H9 (cell line): ENCODE results near the gene THAP4. TPM values are rescaled to one million over a fixed set of nuclear protein-coding genes. Genes with fewer than 3 reads are reported as not detected.

ENCODE experiments used
- DNase-seq: peaks from one replicate; pipeline ENCODE4 v3.0.0-alpha.2; 2017
- H2AFZ ChIP-seq: one replicate; pipeline ENCODE4 v1.6.1; 2013; ENCODE audit warnings: mild to moderate bottlenecking, low read length, control low read depth, moderate library complexity
- H2AK5ac ChIP-seq: 2 replicates; pipeline ENCODE4 v1.6.1; 2013; ENCODE audit warnings: low read length, control low read depth, mixed read lengths; ENCODE audit not compliant: insufficient read length
- H2BK120ac ChIP-seq: one replicate; pipeline ENCODE4 v1.6.1; 2013; ENCODE audit warnings: low read depth, mild to moderate bottlenecking, low read length, control low read depth, inconsistent platforms; ENCODE audit not compliant: poor library complexity, severe bottlenecking
- H2BK12ac ChIP-seq: 2 replicates; pipeline ENCODE4 v1.6.1; 2013; ENCODE audit warnings: low read length, control low read depth, mixed read lengths, low read depth; ENCODE audit not compliant: insufficient read length
- H2BK15ac ChIP-seq: 2 replicates; pipeline ENCODE4 v1.6.1; 2013; ENCODE audit warnings: low read depth, low read length, control low read depth
- H2BK20ac ChIP-seq: one replicate; pipeline ENCODE4 v1.6.1; 2013; ENCODE audit warnings: low read depth, mild to moderate bottlenecking, low read length, control low read depth, inconsistent platforms; ENCODE audit not compliant: poor library complexity, severe bottlenecking
- H2BK5ac ChIP-seq: 2 replicates; pipeline ENCODE4 v1.6.1; 2013; ENCODE audit warnings: low read length, control low read depth, mixed read lengths; ENCODE audit not compliant: insufficient read length
- H3K14ac ChIP-seq: 2 replicates; pipeline ENCODE4 v1.6.1; 2013; ENCODE audit warnings: low read length, control low read depth; ENCODE audit not compliant: insufficient read depth
- H3K18ac ChIP-seq: 2 replicates; pipeline ENCODE4 v1.6.1; 2013; ENCODE audit warnings: low read depth, mild to moderate bottlenecking, mixed read lengths, low read length, control low read depth; ENCODE audit not compliant: insufficient read length
- H3K23ac ChIP-seq: 2 replicates; pipeline ENCODE4 v1.6.1; 2013; ENCODE audit warnings: low read length, control low read depth, mixed read lengths, low read depth; ENCODE audit not compliant: insufficient read length
- H3K23me2 ChIP-seq: 2 replicates; pipeline ENCODE4 v1.6.1; 2013; ENCODE audit warnings: low read depth, mild to moderate bottlenecking, mixed read lengths, low read length, control low read depth; ENCODE audit not compliant: insufficient read length, poor library complexity, severe bottlenecking
- H3K27ac ChIP-seq: 2 replicates; pipeline ENCODE4 v1.5.1; 2013; ENCODE audit warnings: low read length, control low read depth, mixed read lengths, low read depth; ENCODE audit not compliant: insufficient read length
- H3K27me3 ChIP-seq: 2 replicates; pipeline ENCODE4 v1.6.1; 2013; ENCODE audit warnings: low read length, control low read depth, inconsistent platforms; ENCODE audit not compliant: insufficient read depth
- H3K4ac ChIP-seq: 2 replicates; pipeline ENCODE4 v1.6.1; 2013; ENCODE audit warnings: low read depth, mild to moderate bottlenecking, control low read depth, inconsistent platforms, low read length, moderate library complexity
- H3K4me1 ChIP-seq: 2 replicates; pipeline ENCODE4 v1.6.1; 2013; ENCODE audit warnings: low read length, control low read depth, inconsistent platforms; ENCODE audit not compliant: insufficient read depth
- H3K4me2 ChIP-seq: 2 replicates; pipeline ENCODE4 v1.6.1; 2013; ENCODE audit warnings: low read length, control low read depth, mixed read lengths; ENCODE audit not compliant: insufficient read length, insufficient read depth
- H3K56ac ChIP-seq: 2 replicates; pipeline ENCODE4 v1.6.1; 2013; ENCODE audit warnings: low read depth, mild to moderate bottlenecking, mixed read lengths, low read length, control low read depth; ENCODE audit not compliant: insufficient read length
- H3K79me1 ChIP-seq: 2 replicates; pipeline ENCODE4 v1.6.1; 2013; ENCODE audit warnings: low read depth, mild to moderate bottlenecking, moderate library complexity, low read length, control low read depth, inconsistent platforms; ENCODE audit not compliant: insufficient read depth, poor library complexity, severe bottlenecking
- H3K79me2 ChIP-seq: 2 replicates; pipeline ENCODE4 v1.6.1; 2013; ENCODE audit warnings: low read length, control low read depth, inconsistent platforms; ENCODE audit not compliant: insufficient read depth
- H3K9ac ChIP-seq: 2 replicates; pipeline ENCODE4 v1.6.1; 2013; ENCODE audit warnings: low read length, control low read depth, mixed read lengths; ENCODE audit not compliant: insufficient read length; ENCODE audit errors: extremely low read depth
- H3K9me3 ChIP-seq: one replicate; pipeline ENCODE4 v1.6.1; 2013; ENCODE audit warnings: low read depth, low read length, inconsistent platforms; ENCODE audit not compliant: control insufficient read depth
- H3T11ph ChIP-seq: one replicate; pipeline ENCODE4 v1.6.1; 2013; ENCODE audit warnings: mild to moderate bottlenecking, low read length, control low read depth, inconsistent platforms
- H4K20me1 ChIP-seq: one replicate; pipeline ENCODE4 v1.6.1; 2013; ENCODE audit not compliant: control insufficient read depth, insufficient read length, insufficient read depth
- H4K5ac ChIP-seq: 2 replicates; pipeline ENCODE4 v1.6.1; 2013; ENCODE audit warnings: low read depth, mild to moderate bottlenecking, mixed read lengths, low read length, control low read depth; ENCODE audit not compliant: insufficient read length
- H4K8ac ChIP-seq: replicated peaks from 2 replicates; pipeline ENCODE4 v1.6.1; 2013; ENCODE audit warnings: low read length, control low read depth, mixed read lengths, low read depth; ENCODE audit not compliant: insufficient read length
- H4K91ac ChIP-seq: 2 replicates; pipeline ENCODE4 v1.6.1; 2013; ENCODE audit warnings: low read depth, mild to moderate bottlenecking, moderate library complexity, mixed read lengths, low read length, control low read depth; ENCODE audit not compliant: insufficient read length
- H3K27ac Mint-ChIP-seq, 3 experiments: 2 replicates in 2 of 3; 3 replicates in 1 of 3; pipeline ENCODE4 v1.8.0; 2020 to 2021; ENCODE audit warnings: mixed read lengths in 3 of 3, mild to moderate bottlenecking in 1 of 3, moderate library complexity in 1 of 3
- H3K27me3 Mint-ChIP-seq: 2 replicates; pipeline ENCODE4 v1.8.0; 2021; ENCODE audit warnings: low read depth, mild to moderate bottlenecking, moderate library complexity, mixed read lengths
- H3K36me3 Mint-ChIP-seq, 3 experiments: 2 replicates in 2 of 3; 3 replicates in 1 of 3; pipeline ENCODE4 v1.8.0; 2020 to 2021; ENCODE audit warnings: low read depth in 3 of 3, mixed read lengths in 3 of 3; ENCODE audit not compliant: insufficient read depth in 1 of 3
- H3K4me1 Mint-ChIP-seq, 2 experiments: 2 replicates each; pipeline ENCODE4 v1.8.0; 2020; ENCODE audit warnings: mixed read lengths in 2 of 2
- H3K4me3 Mint-ChIP-seq, 2 experiments: 2 replicates in 1 of 2; 3 replicates in 1 of 2; pipeline ENCODE4 v1.8.0; 2020 to 2021; ENCODE audit warnings: mild to moderate bottlenecking in 2 of 2, mixed read lengths in 2 of 2, moderate library complexity in 1 of 2
- H3K9me3 Mint-ChIP-seq, 2 experiments: 2 replicates in 1 of 2; 3 replicates in 1 of 2; pipeline ENCODE4 v1.8.0; 2020; ENCODE audit warnings: mild to moderate bottlenecking in 2 of 2, mixed read lengths in 2 of 2, moderate library complexity in 1 of 2
- WGBS: extraction: QIAGEN DNeasy Blood & Tissue Kit; methylation state at CpG from one replicate; pipeline ENCODE4 v1.1.7; 2013; ENCODE audit warnings: missing lambda C conversion rate, low lambda C conversion rate, mixed read lengths; ENCODE audit not compliant: insufficient read length; ENCODE audit errors: extremely low coverage; 5-methylcytosine and 5-hydroxymethylcytosine counted together
- total RNA-seq: library from RNA; stranded (reverse); gene quantifications from 2 replicates; pipeline ENCODE4 v1.2.1, GENCODE V29; 2021
- TF ChIP-seq, protein P1 (sequence below): fragments of 200-600 bp; sonication (generic); conservative IDR thresholded peaks from 3 replicates; pipeline ENCODE4 v1.8.0; 2021; ENCODE audit warnings: antibody characterized with exemption, mild to moderate bottlenecking

THAP4 gene
- total RNA-seq, 1 experiment from 2014 or later, result 70.6 TPM

DNA sequence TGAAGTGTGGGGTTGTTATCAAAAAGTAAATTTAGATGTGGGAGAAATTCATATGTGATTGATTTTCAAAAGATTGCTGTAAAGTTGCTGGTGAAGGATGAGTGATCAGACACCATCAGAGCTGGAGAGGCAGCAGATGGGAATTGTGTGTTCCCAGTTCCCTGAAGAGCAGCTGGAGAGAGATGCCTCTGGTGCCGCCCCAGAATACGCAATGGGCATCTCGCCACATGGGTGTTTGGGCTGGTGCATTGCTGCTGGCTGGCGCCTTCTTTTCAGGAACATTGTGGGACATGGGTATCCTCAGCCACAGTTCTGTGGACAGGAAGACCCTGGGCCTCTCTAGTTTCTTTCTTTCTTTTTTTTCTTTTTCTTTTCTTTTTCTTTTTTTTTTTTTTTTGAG, 12.4 kb upstream of the THAP4 start:
- H3K4me1 Mint-ChIP-seq, result peaks cover 17 to 26% of the 10 kb centered on the region in 2 experiments
- H4K20me1 ChIP-seq, result no peaks in the 10 kb centered on the region
- no peak overlapping the region for H3T11ph ChIP-seq
- peaks cover 8% of the 10 kb centered on the region for H3K79me1 ChIP-seq
- no peak overlapping the region for H2BK120ac ChIP-seq
- no peak overlapping the region for H4K5ac ChIP-seq
- H3K4me1 ChIP-seq, result peaks cover 4% of the 10 kb centered on the region; the same call in 1 of the 2 replicates
- TF ChIP-seq, protein P1, sequence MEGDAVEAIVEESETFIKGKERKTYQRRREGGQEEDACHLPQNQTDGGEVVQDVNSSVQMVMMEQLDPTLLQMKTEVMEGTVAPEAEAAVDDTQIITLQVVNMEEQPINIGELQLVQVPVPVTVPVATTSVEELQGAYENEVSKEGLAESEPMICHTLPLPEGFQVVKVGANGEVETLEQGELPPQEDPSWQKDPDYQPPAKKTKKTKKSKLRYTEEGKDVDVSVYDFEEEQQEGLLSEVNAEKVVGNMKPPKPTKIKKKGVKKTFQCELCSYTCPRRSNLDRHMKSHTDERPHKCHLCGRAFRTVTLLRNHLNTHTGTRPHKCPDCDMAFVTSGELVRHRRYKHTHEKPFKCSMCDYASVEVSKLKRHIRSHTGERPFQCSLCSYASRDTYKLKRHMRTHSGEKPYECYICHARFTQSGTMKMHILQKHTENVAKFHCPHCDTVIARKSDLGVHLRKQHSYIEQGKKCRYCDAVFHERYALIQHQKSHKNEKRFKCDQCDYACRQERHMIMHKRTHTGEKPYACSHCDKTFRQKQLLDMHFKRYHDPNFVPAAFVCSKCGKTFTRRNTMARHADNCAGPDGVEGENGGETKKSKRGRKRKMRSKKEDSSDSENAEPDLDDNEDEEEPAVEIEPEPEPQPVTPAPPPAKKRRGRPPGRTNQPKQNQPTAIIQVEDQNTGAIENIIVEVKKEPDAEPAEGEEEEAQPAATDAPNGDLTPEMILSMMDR, result no peak
- no peak overlapping the region for H3K4me2 ChIP-seq
- no peak overlapping the region for H3K4ac ChIP-seq
- H3K27ac Mint-ChIP-seq, result peak overlapping the region in 1 of 3 experiments; percentile 20; a peak in 2 of 7 replicates
- no peak overlapping the region; a peak in 1 of 5 replicates for H3K4me3 Mint-ChIP-seq
- H4K8ac ChIP-seq, result no peak overlapping the region
- H3K36me3 Mint-ChIP-seq, result peaks cover 18 to 32% (median 26%) of the 10 kb centered on the region in 3 experiments
- no peak overlapping the region for H3K23ac ChIP-seq
- H2BK20ac ChIP-seq, result no peak overlapping the region
- H3K14ac ChIP-seq, result no peak overlapping the region
- H3K23me2 ChIP-seq, result no peaks in the 10 kb centered on the region
- H3K9ac ChIP-seq, result no peak overlapping the region
- H3K18ac ChIP-seq, result no peak overlapping the region
- no peaks in the 10 kb centered on the region for H3K27me3 Mint-ChIP-seq
- WGBS, result no CpG with 5 or more reads among the region's 4 CpGs
- H2BK12ac ChIP-seq, result no peak overlapping the region
- H3K27me3 ChIP-seq, result no peaks in the 10 kb centered on the region
- no peak overlapping the region for H4K91ac ChIP-seq
- no peak overlapping the region for H2AK5ac ChIP-seq
- no peak overlapping the region for H2BK15ac ChIP-seq
- H3K9me3 Mint-ChIP-seq, result no peaks in the 10 kb centered on the region
- no peak overlapping the region for H3K56ac ChIP-seq
- H3K27ac ChIP-seq, result no peak overlapping the region
- no peaks in the 10 kb centered on the region for H3K9me3 ChIP-seq
- no peak for DNase-seq
- no peak overlapping the region for H2AFZ ChIP-seq
- H3K79me2 ChIP-seq, result peaks cover 22% of the 10 kb centered on the region; the same call in 1 of the 2 replicates
- H2BK5ac ChIP-seq, result no peak overlapping the region
